PC-9 (cell line): ENCODE results near the gene NUP42. TPM values are rescaled to one million over a fixed set of nuclear protein-coding genes. Genes with fewer than 3 reads are reported as not detected.

ENCODE experiments used
- Bru-seq: library from RNA; stranded (reverse); fragments of 400-500 nt; gene quantifications from one replicate; lab custom pipeline; 2021; lab: Mats Ljungman, UMichigan
- BruChase-seq, 2 experiments: library from RNA; stranded (reverse); fragments of 400-500 nt; gene quantifications; one replicate each; lab custom pipeline; 2021; lab: Mats Ljungman, UMichigan
- BruUV-seq: library from RNA; stranded (reverse); fragments of 400-500 nt; replicated peaks from 2 replicates; lab custom pipeline; 2021; lab: Mats Ljungman, UMichigan
- CTCF ChIA-PET: fragments of 300-600 bp; sonication (Branson Sonifier 250); formaldehyde crosslinking; loops from one replicate; lab custom pipeline; 2022; ENCODE audit warnings: antibody characterized with exemption; lab: Charles Lee
- POLR2A ChIA-PET: fragments of 300-600 bp; sonication (Branson Sonifier 250); formaldehyde crosslinking; loops from one replicate; lab custom pipeline; 2022; ENCODE audit warnings: antibody characterized with exemption; ENCODE audit not compliant: unreplicated experiment; lab: Charles Lee
- DNase-seq, 2 experiments: peaks; one replicate each; pipeline versions ENCODE4 v3.0.0 to v3.0.0-alpha.2; 2015 to 2022; ENCODE audit warnings: mixed read lengths in 1 of 2
- H2AFZ ChIP-seq: fragments of 200-600 bp; sonication (generic); 2 replicates; pipeline ENCODE4 v1.8.1; 2017; ENCODE audit warnings: antibody characterized with exemption
- H3F3A ChIP-seq: fragments of 200-600 bp; sonication (generic); 2 replicates; pipeline ENCODE4 v1.8.1; 2017; ENCODE audit warnings: antibody characterized with exemption, mild to moderate bottlenecking, low read depth; ENCODE audit not compliant: insufficient read depth
- H3K27ac ChIP-seq: fragments of 200-600 bp; sonication (generic); 2 replicates; pipeline ENCODE4 v1.6.1; 2016; ENCODE audit warnings: mixed run types
- H3K27me3 ChIP-seq: fragments of 200-600 bp; sonication (generic); 2 replicates; pipeline ENCODE4 v1.6.1; 2016; ENCODE audit warnings: low read depth, mixed run types; ENCODE audit not compliant: insufficient read depth
- H3K36me3 ChIP-seq: fragments of 200-600 bp; sonication (generic); 2 replicates; pipeline ENCODE4 v1.6.1; 2016; ENCODE audit warnings: low read depth, mixed run types
- H3K4me1 ChIP-seq: fragments of 200-600 bp; sonication (generic); replicated peaks from 2 replicates; pipeline ENCODE4 v1.6.1; 2016; ENCODE audit warnings: mixed run types; ENCODE audit not compliant: insufficient read depth
- H3K4me2 ChIP-seq: fragments of 200-600 bp; sonication (generic); 2 replicates; pipeline ENCODE4 v1.6.1; 2017; ENCODE audit warnings: mixed run types
- H3K4me3 ChIP-seq: fragments of 200-600 bp; sonication (generic); 2 replicates; pipeline ENCODE4 v1.6.1; 2016; ENCODE audit warnings: mixed run types
- H3K79me2 ChIP-seq: fragments of 200-600 bp; sonication (generic); 2 replicates; pipeline ENCODE4 v1.6.1; 2017; ENCODE audit warnings: low read depth, mixed run types
- H3K9me2 ChIP-seq: fragments of 200-600 bp; sonication (generic); 2 replicates; pipeline ENCODE4 v1.8.1; 2017; ENCODE audit warnings: mild to moderate bottlenecking; ENCODE audit not compliant: insufficient read depth
- H3K9me3 ChIP-seq: fragments of 200-600 bp; sonication (generic); 2 replicates; pipeline ENCODE4 v1.8.1; 2016; ENCODE audit warnings: low read depth; ENCODE audit not compliant: insufficient read depth
- H4K20me1 ChIP-seq: fragments of 200-600 bp; sonication (generic); 2 replicates; pipeline ENCODE4 v1.8.1; 2017; ENCODE audit not compliant: insufficient read depth
- EZH2 ChIP-seq: fragments of 200-600 bp; sonication (generic); IDR thresholded peaks from 2 replicates; pipeline ENCODE4 v1.8.0; 2017; ENCODE audit warnings: antibody characterized with exemption, low read depth
- intact Hi-C: fragments of 100-400 bp; cut with micrococcal nuclease; formaldehyde crosslinking; loops from one replicate; pipeline ENCODE4 v1.10.0; 2022; ENCODE audit not compliant: unreplicated experiment
- long read RNA-seq: library from polyadenylated mRNA; stranded (forward); transcript quantifications from one replicate; pipeline ENCODE4 v2.0.0, GENCODE V29; 2022
- total RNA-seq: library from RNA; stranded (reverse); gene quantifications from 2 replicates; pipeline ENCODE4 v1.2.3, GENCODE V29; 2021
- TF ChIP-seq, protein P1 (sequence below): fragments of 200-600 bp; sonication (generic); conservative IDR thresholded peaks from 2 replicates; pipeline ENCODE4 v1.6.1; 2017; ENCODE audit warnings: mixed run types, antibody characterized with exemption, mild to moderate bottlenecking, moderate library complexity

The NUP42 gene, protein sequence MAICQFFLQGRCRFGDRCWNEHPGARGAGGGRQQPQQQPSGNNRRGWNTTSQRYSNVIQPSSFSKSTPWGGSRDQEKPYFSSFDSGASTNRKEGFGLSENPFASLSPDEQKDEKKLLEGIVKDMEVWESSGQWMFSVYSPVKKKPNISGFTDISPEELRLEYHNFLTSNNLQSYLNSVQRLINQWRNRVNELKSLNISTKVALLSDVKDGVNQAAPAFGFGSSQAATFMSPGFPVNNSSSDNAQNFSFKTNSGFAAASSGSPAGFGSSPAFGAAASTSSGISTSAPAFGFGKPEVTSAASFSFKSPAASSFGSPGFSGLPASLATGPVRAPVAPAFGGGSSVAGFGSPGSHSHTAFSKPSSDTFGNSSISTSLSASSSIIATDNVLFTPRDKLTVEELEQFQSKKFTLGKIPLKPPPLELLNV
- total RNA-seq = 41.3 and 51.3 TPM in 2 replicates
- percentile 94 among the genes with signal in this experiment for Bru-seq, nascent RNA
- percentile 96 among the genes with signal in this experiment for BruChase-seq, experiment 1, labeled RNA remaining after a 2-hour chase
- BruChase-seq, experiment 2, labeled RNA remaining after a 6-hour chase = percentile 85 among the genes with signal in this experiment
- long read RNA-seq, transcript NUPL2-201 (7 exons, 1,795 nt) = major isoform, 23 of 37 reads
- long read RNA-seq, transcript NUPL2-211 (3 exons, 739 nt) = minor isoform, 5 of 37 reads
- long read RNA-seq, partial matches to known transcripts = 3 of 37 reads
- long read RNA-seq, other reads (novel, unspliced or antisense) = 6 of 37 reads

DNA sequence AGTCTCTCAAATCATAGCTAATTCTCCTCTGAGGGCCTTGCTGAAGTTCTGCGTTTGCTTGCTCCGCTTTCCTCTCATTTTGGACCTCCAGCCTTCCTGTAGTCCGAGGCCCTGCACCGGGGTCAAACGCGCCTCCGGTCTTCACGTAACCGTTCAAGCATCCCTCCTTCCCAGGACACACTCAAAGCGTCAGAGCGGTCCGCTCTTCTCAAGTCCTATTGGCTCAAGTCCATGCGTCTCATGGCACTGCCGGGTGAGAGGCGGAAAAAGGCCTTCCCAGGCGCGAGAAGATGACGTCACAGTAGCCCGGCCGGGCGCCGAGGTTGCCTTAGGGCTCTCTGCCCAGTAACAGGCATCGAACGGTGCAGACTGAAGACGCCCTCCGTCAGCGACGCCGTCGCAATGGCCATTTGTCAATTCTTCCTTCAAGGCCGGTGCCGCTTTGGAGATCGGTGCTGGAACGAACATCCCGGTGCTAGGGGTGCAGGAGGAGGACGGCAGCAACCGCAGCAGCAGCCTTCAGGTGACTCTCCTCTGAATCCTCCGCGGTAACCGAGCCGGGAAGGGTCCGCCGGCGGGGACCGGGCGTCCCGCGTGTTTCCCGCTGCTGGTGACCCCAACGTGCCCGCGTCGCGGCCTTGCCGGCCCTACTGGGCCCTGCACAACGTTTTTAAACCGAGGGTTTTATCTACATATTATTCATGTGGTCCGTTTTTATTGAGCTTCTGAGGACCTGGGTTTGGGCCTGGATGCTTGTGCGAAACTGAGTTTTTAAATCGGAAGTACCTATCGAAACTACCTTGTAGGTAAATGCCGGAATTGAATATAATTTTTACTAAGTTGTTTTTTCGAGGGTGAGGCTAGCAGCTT is at the start of gene NUP42:
TSS of gene NUP42 (plus strand) at position 365 of the 870 bp plus-strand sequence. CDS start at position 403, 38 bp downstream.
- H3K27ac ChIP-seq = peak within 1 kb of the TSS; percentile 87
- H3K27me3 ChIP-seq = no peaks in the 10 kb centered on the region
- H3F3A ChIP-seq = peaks cover 21% of the 10 kb centered on the region
- peak; percentile 99 to 100 for DNase-seq
- peaks cover 53% of the 10 kb centered on the region for H3K79me2 ChIP-seq
- H3K4me1 ChIP-seq = peaks cover 27% of the 10 kb centered on the region
- no peaks in the 10 kb centered on the region for H3K9me2 ChIP-seq
- POLR2A ChIA-PET = interaction anchor here (0.7 kb wide), 2 partner anchors 91 to 291 kb away, joined by 3 to 4 read pairs; no protein-coding TSS in a partner anchor
- TF ChIP-seq EZH2 = no peak
- TF ChIP-seq, protein P1, sequence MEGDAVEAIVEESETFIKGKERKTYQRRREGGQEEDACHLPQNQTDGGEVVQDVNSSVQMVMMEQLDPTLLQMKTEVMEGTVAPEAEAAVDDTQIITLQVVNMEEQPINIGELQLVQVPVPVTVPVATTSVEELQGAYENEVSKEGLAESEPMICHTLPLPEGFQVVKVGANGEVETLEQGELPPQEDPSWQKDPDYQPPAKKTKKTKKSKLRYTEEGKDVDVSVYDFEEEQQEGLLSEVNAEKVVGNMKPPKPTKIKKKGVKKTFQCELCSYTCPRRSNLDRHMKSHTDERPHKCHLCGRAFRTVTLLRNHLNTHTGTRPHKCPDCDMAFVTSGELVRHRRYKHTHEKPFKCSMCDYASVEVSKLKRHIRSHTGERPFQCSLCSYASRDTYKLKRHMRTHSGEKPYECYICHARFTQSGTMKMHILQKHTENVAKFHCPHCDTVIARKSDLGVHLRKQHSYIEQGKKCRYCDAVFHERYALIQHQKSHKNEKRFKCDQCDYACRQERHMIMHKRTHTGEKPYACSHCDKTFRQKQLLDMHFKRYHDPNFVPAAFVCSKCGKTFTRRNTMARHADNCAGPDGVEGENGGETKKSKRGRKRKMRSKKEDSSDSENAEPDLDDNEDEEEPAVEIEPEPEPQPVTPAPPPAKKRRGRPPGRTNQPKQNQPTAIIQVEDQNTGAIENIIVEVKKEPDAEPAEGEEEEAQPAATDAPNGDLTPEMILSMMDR = no peak
- CTCF ChIA-PET = interaction anchor here (0.6 to 1.9 kb wide), 5 partner anchors 75 to 308 kb away, joined by 5 to 8 read pairs (median 6); no protein-coding TSS in a partner anchor
- peak within 1 kb of the TSS; percentile 96 for H2AFZ ChIP-seq
- peak within 1 kb of the TSS; percentile 81 for H3K4me2 ChIP-seq
- peak within 1 kb of the TSS; percentile 98 for H3K4me3 ChIP-seq
- H3K36me3 ChIP-seq = peaks cover 23% of the 10 kb centered on the region
- TSS peak; percentile 57 for BruUV-seq
- intact Hi-C loops = loop anchor here (1.0 to 10.0 kb wide), 8 partner anchors 77 to 620 kb away; partner anchors contain the start of genes IL6 and KLHL7
- H3K9me3 ChIP-seq = no peaks in the 10 kb centered on the region
- peaks cover 23% of the 10 kb centered on the region; the same call in 1 of the 2 replicates for H4K20me1 ChIP-seq

DNA sequence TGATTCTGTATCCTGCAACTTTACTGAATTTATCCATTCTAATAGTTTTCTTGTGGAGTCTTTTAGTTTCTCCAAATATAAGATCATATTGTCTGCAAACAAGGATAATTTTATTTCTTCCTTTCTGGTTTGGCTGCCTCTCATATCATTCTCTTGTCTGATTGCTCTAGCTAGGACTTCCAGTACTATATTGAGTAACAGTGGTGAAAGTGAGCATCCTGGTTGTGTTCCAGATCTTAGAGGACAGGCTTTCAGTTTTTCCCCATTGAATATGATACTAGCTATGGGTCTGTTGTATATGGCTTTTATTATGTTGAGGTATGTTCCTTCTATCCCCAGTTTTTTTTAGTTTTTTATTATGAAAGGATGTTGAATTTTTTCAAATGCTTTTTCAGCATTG is 48.1 kb upstream of the NUP42 start:
- H3K4me3 ChIP-seq = no peak overlapping the region
- intact Hi-C loops = no loop called here
- H2AFZ ChIP-seq = no peak overlapping the region
- no peak for DNase-seq
- no peak overlapping the region for H3K4me2 ChIP-seq
- CTCF ChIA-PET = no interaction called here
- no peaks in the 10 kb centered on the region for H3K27me3 ChIP-seq
- H3K27ac ChIP-seq = no peak overlapping the region
- H3K9me3 ChIP-seq = peaks cover 4% of the 10 kb centered on the region; the same call in 1 of the 2 replicates
- no peak for TF ChIP-seq EZH2
- TF ChIP-seq, protein P1 = no peak
- no TSS peak for BruUV-seq
- H3K79me2 ChIP-seq = no peaks in the 10 kb centered on the region
- H4K20me1 ChIP-seq = no peaks in the 10 kb centered on the region
- no peaks in the 10 kb centered on the region for H3K4me1 ChIP-seq
- H3F3A ChIP-seq = no peaks in the 10 kb centered on the region
- H3K36me3 ChIP-seq = no peaks in the 10 kb centered on the region; the same call in 1 of the 2 replicates
- POLR2A ChIA-PET = no interaction called here
- no peaks in the 10 kb centered on the region for H3K9me2 ChIP-seq
